Measurements from ENCODE around the gene VSIG10L.

Gene VSIG10L

GRCh38 chr19:51282335-51282734 is 59.6 kb downstream of the VSIG10L start:
- no peak overlapping the region for H3K27ac ChIP-seq
- no peak for DNase-seq (ENCODE audit: low read depth, low spot score)
